Panc1 (cell line): ENCODE measurements around the gene LMNTD1.

Experiments
- POLR2AphosphoS5 ChIP-seq: IDR thresholded peaks from 2 replicates; pipeline ENCODE4 v1.6.1; 2012; ENCODE audit warnings: mild to moderate bottlenecking, low read depth, low read length, moderate library complexity
- SIN3A ChIP-seq: IDR thresholded peaks from 2 replicates; pipeline ENCODE4 v1.6.1; 2012; ENCODE audit warnings: low read depth, mild to moderate bottlenecking, low read length, moderate library complexity, borderline replicate concordance; ENCODE audit not compliant: insufficient read depth
- TF ChIP-seq, protein P1 (sequence below): fragments of 450-650 bp; IDR thresholded peaks from 2 replicates; pipeline ENCODE4 v1.5.1; 2017; ENCODE audit warnings: mild to moderate bottlenecking

GRCh38 chr12:25578411-25579143 is 25.5 kb upstream of the LMNTD1 start:
- TF ChIP-seq, protein P1, sequence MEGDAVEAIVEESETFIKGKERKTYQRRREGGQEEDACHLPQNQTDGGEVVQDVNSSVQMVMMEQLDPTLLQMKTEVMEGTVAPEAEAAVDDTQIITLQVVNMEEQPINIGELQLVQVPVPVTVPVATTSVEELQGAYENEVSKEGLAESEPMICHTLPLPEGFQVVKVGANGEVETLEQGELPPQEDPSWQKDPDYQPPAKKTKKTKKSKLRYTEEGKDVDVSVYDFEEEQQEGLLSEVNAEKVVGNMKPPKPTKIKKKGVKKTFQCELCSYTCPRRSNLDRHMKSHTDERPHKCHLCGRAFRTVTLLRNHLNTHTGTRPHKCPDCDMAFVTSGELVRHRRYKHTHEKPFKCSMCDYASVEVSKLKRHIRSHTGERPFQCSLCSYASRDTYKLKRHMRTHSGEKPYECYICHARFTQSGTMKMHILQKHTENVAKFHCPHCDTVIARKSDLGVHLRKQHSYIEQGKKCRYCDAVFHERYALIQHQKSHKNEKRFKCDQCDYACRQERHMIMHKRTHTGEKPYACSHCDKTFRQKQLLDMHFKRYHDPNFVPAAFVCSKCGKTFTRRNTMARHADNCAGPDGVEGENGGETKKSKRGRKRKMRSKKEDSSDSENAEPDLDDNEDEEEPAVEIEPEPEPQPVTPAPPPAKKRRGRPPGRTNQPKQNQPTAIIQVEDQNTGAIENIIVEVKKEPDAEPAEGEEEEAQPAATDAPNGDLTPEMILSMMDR: no peak
- TF ChIP-seq POLR2AphosphoS5 (no peak), SIN3A (no peak)
